ENCODE data around the gene RASEF.

RASEF gene

GRCh38 chr9:82961504-82962125, 101.3 kb downstream of the RASEF start:
- TF ChIP-seq GABPA (IDR thresholded peaks at IDR 0.05; ENCODE audit: low read depth), result no peak
- TF ChIP-seq CTCF (IDR thresholded peaks at IDR 0.05; ENCODE audit: insufficient read depth, low read length), result peak; percentile 60
- no peak for TF ChIP-seq POLR2AphosphoS5 (IDR thresholded peaks at IDR 0.05; ENCODE audit: low read depth)
- peak; percentile 35 to 67 for DNase-seq (ENCODE audit: low read depth in 1 of 2, low spot score in 1 of 2)
- no peak overlapping the region for H3K27ac ChIP-seq (replicated peaks)

GRCh38 chr9:82957529-82958379, 105.2 kb downstream of the RASEF start:
- no peak overlapping the region for H3K4me3 ChIP-seq (replicated peaks; ENCODE audit: insufficient read depth, low read length)
- H3K27ac ChIP-seq (replicated peaks), result no peak overlapping the region
- TF ChIP-seq SPI1 (IDR thresholded peaks at IDR 0.05; ENCODE audit: borderline replicate concordance, low read depth) (no peak), CTCF (IDR thresholded peaks at IDR 0.05; ENCODE audit: insufficient read depth, low read length) (no peak), POLR2AphosphoS5 (IDR thresholded peaks at IDR 0.05; ENCODE audit: low read depth) (no peak), REST (IDR thresholded peaks at IDR 0.05; ENCODE audit: insufficient replicate concordance, low read depth) (no peak)
- DNase-seq (ENCODE audit: low read depth in 1 of 2, low spot score in 1 of 2), result no peak
- no peaks in the 10 kb centered on the region for H3K27me3 ChIP-seq (ENCODE audit: insufficient read depth, poor library complexity, severe bottlenecking)

More at GRCh38 chr9:82961504-82962125, 101.3 kb downstream of the RASEF start:
- H3K4me3 ChIP-seq (replicated peaks; ENCODE audit: insufficient read depth, low read length), result no peak overlapping the region
- no peaks in the 10 kb centered on the region for H3K27me3 ChIP-seq (ENCODE audit: insufficient read depth, poor library complexity, severe bottlenecking)

- no peak overlapping the region for H3K27ac ChIP-seq (replicated peaks)
- H3K27me3 ChIP-seq (ENCODE audit: insufficient read depth, poor library complexity, severe bottlenecking), result no peaks in the 10 kb centered on the region
- TF ChIP-seq POLR2AphosphoS5 (IDR thresholded peaks at IDR 0.05; ENCODE audit: low read depth) (no peak), SPI1 (IDR thresholded peaks at IDR 0.05; ENCODE audit: borderline replicate concordance, low read depth) (no peak), GABPA (IDR thresholded peaks at IDR 0.05; ENCODE audit: low read depth) (no peak), CTCF (IDR thresholded peaks at IDR 0.05; ENCODE audit: insufficient read depth, low read length) (no peak), REST (IDR thresholded peaks at IDR 0.05; ENCODE audit: insufficient replicate concordance, low read depth) (no peak)
- no peak for DNase-seq (ENCODE audit: low read depth in 1 of 2, low spot score in 1 of 2)
- H3K4me3 ChIP-seq (replicated peaks; ENCODE audit: insufficient read depth, low read length), result no peak overlapping the region
These were observed 113.7 kb downstream of the RASEF start for GRCh38 chr9:82949203-82949602.

All from HL-60 (cell line).